ENCODE results near the gene RABGAP1L.
"Not testable (repeated sequence)": the region's sequence is repeated elsewhere in the genome, so short reads cannot be mapped to it uniquely, and the experiment has no call there.

The RABGAP1L gene

GRCh38 chr1:175042650-175043049 is 883.3 kb downstream of the RABGAP1L start:
- DNase-seq (ENCODE audit: low read depth) = no peak

GRCh38 chr1:175043824-175044223 is 884.5 kb downstream of the RABGAP1L start:
- DNase-seq (ENCODE audit: low read depth) = no peak

GRCh38 chr1:175044591-175044990 is 885.3 kb downstream of the RABGAP1L start:
- DNase-seq (ENCODE audit: low read depth) = not testable (repeated sequence)

Data from fibroblast of gingiva (primary cell).